GM21723 (cell line): ENCODE measurements around the gene GNPDA1.

Experiments used
- ATAC-seq: cut with Tn5 transposase; IDR thresholded peaks from one replicate; pipeline ENCODE4 v1.9.1; 2021; ENCODE audit warnings: mild to moderate bottlenecking, moderate library complexity; ENCODE audit not compliant: unreplicated experiment

The GNPDA1 gene

GRCh38 chr5:142024771-142025304, 12.0 kb upstream of the GNPDA1 start:
- ATAC-seq, result peak; percentile 100

- ATAC-seq, result no peak
These were observed 11.0 kb upstream of the GNPDA1 start for GRCh38 chr5:142023836-142024235.

- ATAC-seq, result no peak
These were observed 7.4 kb upstream of the GNPDA1 start for GRCh38 chr5:142020122-142020659.

GRCh38 chr5:142017832-142018427, 5.1 kb upstream of the GNPDA1 start:
- no peak for ATAC-seq

GRCh38 chr5:142016556-142016955, 3.7 kb upstream of the GNPDA1 start:
- ATAC-seq, result peak; percentile 12

- peak; percentile 28 for ATAC-seq
These were observed 3.1 kb upstream of the GNPDA1 start for GRCh38 chr5:142015781-142016533.

- ATAC-seq, result peak; percentile 43
These were observed 2.2 kb upstream of the GNPDA1 start for GRCh38 chr5:142014911-142015584.

GRCh38 chr5:142013734-142014521, 1.1 kb upstream of the GNPDA1 start:
- ATAC-seq, result no peak

- ATAC-seq, result no peak
These were observed 541 bp downstream of the GNPDA1 start for GRCh38 chr5:142012186-142012785.

GRCh38 chr5:142011572-142012185, 1.1 kb downstream of the GNPDA1 start:
- ATAC-seq, result no peak

GRCh38 chr5:142009886-142010285, 2.9 kb downstream of the GNPDA1 start:
- no peak for ATAC-seq

- no peak for ATAC-seq
These were observed 4.0 kb downstream of the GNPDA1 start for GRCh38 chr5:142008813-142009212.

- no peak for ATAC-seq
These were observed 5.6 kb downstream of the GNPDA1 start for GRCh38 chr5:142007237-142007544.

- no peak for ATAC-seq
These were observed 6.2 kb downstream of the GNPDA1 start for GRCh38 chr5:142006363-142007236.

- ATAC-seq, result no peak
These were observed 9.5 kb downstream of the GNPDA1 start for GRCh38 chr5:142003266-142003800.

- ATAC-seq, result no peak
These were observed 11.9 kb downstream of the GNPDA1 start for GRCh38 chr5:142000704-142001484.

GRCh38 chr5:142000173-142000572, 12.7 kb downstream of the GNPDA1 start:
- ATAC-seq, result no peak

GRCh38 chr5:141997358-141997960, 15.4 kb downstream of the GNPDA1 start:
- ATAC-seq, result no peak
